ENCODE results near the gene ADGRG3.

The ADGRG3 gene

GRCh38 chr16:57732037-57732436 is 63.9 kb downstream of the ADGRG3 start:
- Histone ChIP-seq H3K4me3 (ENCODE audit: low read depth, low read length) (no peak overlapping the region), H3K36me3 (ENCODE audit: control insufficient read depth in 2 of 2, insufficient read depth in 1 of 2, low read length in 2 of 2) (peaks cover 0 to 1% of the 10 kb centered on the region in 2 experiments; a peak in 1 of 3 replicates), H3K27ac (ENCODE audit: extremely low read depth, low read depth, low read length) (no peak overlapping the region), H3K9me3 (ENCODE audit: control insufficient read depth, insufficient read depth, low read depth, low read length) (no peaks in the 10 kb centered on the region), H3K4me1 (ENCODE audit: control insufficient read depth, insufficient read depth, low read length) (peaks cover 4% of the 10 kb centered on the region; the same call in 1 of the 2 replicates)
- TF ChIP-seq ZNF692 (tag by site-specific recombination; IDR thresholded peaks at IDR 0.05) (no peak), ZBTB10 (tag by site-specific recombination; IDR thresholded peaks at IDR 0.05) (no peak), ZNF23 (tag by site-specific recombination; IDR thresholded peaks at IDR 0.05; ENCODE audit: borderline replicate concordance) (no peak), ZNF48 (tag by site-specific recombination; IDR thresholded peaks at IDR 0.05) (no peak), ZNF600 (tag by site-specific recombination; IDR thresholded peaks at IDR 0.05) (no peak), SCRT1 (tag by site-specific recombination; IDR thresholded peaks at IDR 0.05; ENCODE audit: borderline replicate concordance) (no peak), ZBTB48 (tag by site-specific recombination; IDR thresholded peaks at IDR 0.05) (no peak), ZNF350 (tag by site-specific recombination; IDR thresholded peaks at IDR 0.05) (no peak), ZNF132 (tag by site-specific recombination; IDR thresholded peaks at IDR 0.05; ENCODE audit: borderline replicate concordance) (no peak), ZNF112 (tag by site-specific recombination; IDR thresholded peaks at IDR 0.05) (no peak), ZNF274 (IDR thresholded peaks at IDR 0.05; ENCODE audit: low read length) (no peak), ZNF274 (tag by site-specific recombination; IDR thresholded peaks at IDR 0.05; ENCODE audit: borderline replicate concordance) (no peak), ZFP41 (tag by site-specific recombination; IDR thresholded peaks at IDR 0.05; ENCODE audit: borderline replicate concordance) (no peak), GLIS2 (tag by site-specific recombination; IDR thresholded peaks at IDR 0.05) (no peak), ZNF121 (tag by site-specific recombination; IDR thresholded peaks at IDR 0.05) (no peak), KLF16 (tag by site-specific recombination; IDR thresholded peaks at IDR 0.05) (no peak)
- POLR2A ChIA-PET = no interaction called here
- CTCF ChIA-PET = interaction anchor here (0.6 to 0.7 kb wide), 2 partner anchors 93 to 394 kb away, joined by 3 to 5 read pairs; no protein-coding TSS in a partner anchor

DNA sequence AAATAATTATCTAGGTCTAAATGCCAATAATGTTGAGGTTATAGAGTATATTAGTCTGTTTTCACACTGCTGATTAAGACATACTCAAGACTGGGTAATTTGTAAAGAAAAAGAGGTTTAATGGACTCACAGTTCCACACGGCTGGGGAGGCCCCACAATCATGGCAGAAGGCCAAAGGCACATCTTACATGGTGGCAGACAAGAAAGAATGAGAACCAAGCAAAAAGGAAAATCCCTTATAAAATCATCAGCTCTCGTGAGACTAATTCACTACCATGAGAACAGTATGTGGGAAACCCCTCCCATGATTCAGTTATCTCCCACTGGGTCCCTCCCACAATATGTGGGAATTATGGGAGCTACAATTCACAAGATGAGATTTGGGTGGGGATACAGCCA is 64.6 kb downstream of the ADGRG3 start:
- POLR2A ChIA-PET = no interaction called here
- no peak overlapping the region for H3K4me3 ChIP-seq (ENCODE audit: low read depth, low read length)
- H3K27ac ChIP-seq (ENCODE audit: extremely low read depth, low read depth, low read length) = no peak overlapping the region
- H3K4me1 ChIP-seq (ENCODE audit: control insufficient read depth, insufficient read depth, low read length) = peaks cover 6% of the 10 kb centered on the region; the same call in 1 of the 2 replicates
- H3K9me3 ChIP-seq (ENCODE audit: control insufficient read depth, insufficient read depth, low read depth, low read length) = no peaks in the 10 kb centered on the region
- TF ChIP-seq ZNF211 (tag by site-specific recombination; IDR thresholded peaks at IDR 0.05; ENCODE audit: low read depth) = no peak
- peak; percentile 44 for TF ChIP-seq SETDB1 (IDR thresholded peaks at IDR 0.05; ENCODE audit: insufficient read length, low read length)
- CTCF ChIA-PET = no interaction called here
- H3K36me3 ChIP-seq (ENCODE audit: control insufficient read depth in 2 of 2, insufficient read depth in 1 of 2, low read length in 2 of 2) = peaks cover 0 to 8% of the 10 kb centered on the region in 2 experiments; a peak in 1 of 3 replicates

DNA sequence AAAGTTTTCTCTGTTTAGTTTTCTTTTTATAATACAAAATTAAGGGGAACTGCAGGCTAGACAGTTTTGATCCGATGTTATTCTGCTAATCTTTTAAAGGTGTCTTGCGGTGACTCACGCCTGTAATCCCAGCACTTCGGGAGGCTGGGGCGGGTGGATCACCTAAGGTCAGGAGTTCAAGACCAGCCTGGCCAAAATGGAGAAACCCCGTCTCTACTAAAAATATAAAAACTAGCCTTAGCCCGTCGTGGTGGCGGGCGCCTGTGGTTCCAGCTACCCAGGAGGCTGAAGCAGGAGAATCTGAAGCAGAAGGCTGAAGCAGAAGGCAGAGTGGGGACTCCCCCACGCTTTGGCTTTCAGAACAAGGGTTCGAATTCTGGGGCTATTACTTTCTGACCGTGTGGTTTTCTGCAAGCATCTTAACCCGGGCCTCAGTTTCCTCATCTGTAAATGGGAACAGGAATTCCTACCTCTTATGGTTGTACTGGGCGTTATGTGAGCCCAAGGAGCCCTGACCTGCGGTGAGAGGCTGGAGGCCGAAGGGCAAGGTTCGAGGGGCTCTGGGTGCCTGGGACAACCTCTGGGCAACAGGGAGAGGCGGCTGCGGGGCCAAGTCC is 66.3 kb downstream of the ADGRG3 start:
- Histone ChIP-seq H3K27ac (ENCODE audit: extremely low read depth, low read depth, low read length) (peak overlapping the region; percentile 73; the same call in 1 of the 2 replicates), H3K4me1 (ENCODE audit: control insufficient read depth, insufficient read depth, low read length) (peaks cover 6% of the 10 kb centered on the region; the same call in 1 of the 2 replicates), H3K9me3 (ENCODE audit: control insufficient read depth, insufficient read depth, low read depth, low read length) (no peaks in the 10 kb centered on the region), H3K36me3 (ENCODE audit: control insufficient read depth in 2 of 2, insufficient read depth in 1 of 2, low read length in 2 of 2) (peaks cover 0 to 22% of the 10 kb centered on the region in 2 experiments; a peak in 1 of 3 replicates), H3K4me3 (ENCODE audit: low read depth, low read length) (peak overlapping the region; percentile 67)
- ChIA-PET CTCF (interaction anchor here (1.3 kb wide), 1 partner anchor 11 kb away, joined by 5 read pairs; no protein-coding TSS in a partner anchor), POLR2A (interaction anchor here (0.5 to 2.7 kb wide), 5 partner anchors 30 to 790 kb away, joined by 3 to 8 read pairs (median 6); partner anchors contain the start of gene CFAP20)
- TF ChIP-seq ZEB2 (tag by site-specific recombination; IDR thresholded peaks at IDR 0.05) (no peak), ZNF37A (tag by site-specific recombination; IDR thresholded peaks at IDR 0.05) (no peak), ZNF513 (tag by site-specific recombination; IDR thresholded peaks at IDR 0.05) (no peak), ZNF548 (tag by site-specific recombination; IDR thresholded peaks at IDR 0.05) (no peak), ZNF433 (tag by site-specific recombination; IDR thresholded peaks at IDR 0.05; ENCODE audit: low read depth) (no peak)
- TF ChIP-seq, protein P1, sequence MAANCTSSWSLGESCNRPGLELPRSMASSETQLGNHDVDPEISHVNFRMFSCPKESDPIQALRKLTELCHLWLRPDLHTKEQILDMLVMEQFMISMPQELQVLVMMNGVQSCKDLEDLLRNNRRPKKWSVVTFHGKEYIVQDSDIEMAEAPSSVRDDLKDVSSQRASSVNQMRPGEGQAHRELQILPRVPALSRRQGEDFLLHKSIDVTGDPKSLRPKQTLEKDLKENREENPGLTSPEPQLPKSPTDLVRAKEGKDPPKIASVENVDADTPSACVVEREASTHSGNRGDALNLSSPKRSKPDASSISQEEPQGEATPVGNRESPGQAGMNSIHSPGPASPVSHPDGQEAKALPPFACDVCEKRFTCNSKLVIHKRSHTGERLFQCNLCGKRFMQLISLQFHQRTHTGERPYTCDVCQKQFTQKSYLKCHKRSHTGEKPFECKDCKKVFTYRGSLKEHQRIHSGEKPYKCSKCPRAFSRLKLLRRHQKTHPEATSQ (tag by site-specific recombination; IDR thresholded peaks at IDR 0.05) = no peak
